ENCODE measurements around the gene SPATA21.
"Not testable (repeated sequence)": the region's sequence is repeated elsewhere in the genome, so short reads cannot be mapped to it uniquely, and the experiment has no call there.

SPATA21 gene, protein sequence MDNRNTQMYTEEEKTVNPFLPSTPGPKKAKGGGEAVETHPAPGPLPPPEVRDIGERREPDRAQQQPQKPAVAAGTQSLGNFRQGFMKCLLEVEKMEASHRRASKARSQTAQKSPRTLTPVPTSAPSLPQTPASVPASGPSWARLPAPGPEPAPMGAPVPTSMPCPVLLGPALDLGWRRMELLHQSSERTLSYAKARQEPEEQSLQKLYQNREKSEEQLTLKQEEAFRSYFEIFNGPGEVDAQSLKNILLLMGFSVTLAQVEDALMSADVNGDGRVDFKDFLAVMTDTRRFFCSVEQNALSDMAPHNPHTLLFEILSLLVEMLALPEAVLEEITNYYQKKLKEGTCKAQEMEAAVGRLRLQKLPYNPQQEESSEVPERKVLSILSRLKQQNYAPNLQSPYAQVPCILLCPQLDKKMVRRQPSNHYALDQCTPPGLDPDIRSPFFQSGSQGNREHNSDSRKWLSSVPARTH

GRCh38 chr1:16436946-16437474 lies at the start of gene SPATA21:
TSS of gene SPATA21 (minus strand) at chr1:16437424. CDS start at chr1:16431371, 6,053 bp downstream.
- DNase-seq (ENCODE audit: low spot score in 2 of 2), result no peak
- no peak for ATAC-seq (replicated peaks; ENCODE audit: extremely low read depth, poor library complexity, severe bottlenecking)
- Mint-ChIP-seq H3K9me3 (no peaks in the 10 kb centered on the region), H3K27me3 (no peaks in the 10 kb centered on the region), H3K27ac (ENCODE audit: low read depth) (no peak within 1 kb of the TSS), H3K36me3 (ENCODE audit: insufficient read depth) (peaks cover 10% of the 10 kb centered on the region), H3K4me3 (no peak within 1 kb of the TSS), H3K4me1 (peaks cover 18% of the 10 kb centered on the region)

DNA sequence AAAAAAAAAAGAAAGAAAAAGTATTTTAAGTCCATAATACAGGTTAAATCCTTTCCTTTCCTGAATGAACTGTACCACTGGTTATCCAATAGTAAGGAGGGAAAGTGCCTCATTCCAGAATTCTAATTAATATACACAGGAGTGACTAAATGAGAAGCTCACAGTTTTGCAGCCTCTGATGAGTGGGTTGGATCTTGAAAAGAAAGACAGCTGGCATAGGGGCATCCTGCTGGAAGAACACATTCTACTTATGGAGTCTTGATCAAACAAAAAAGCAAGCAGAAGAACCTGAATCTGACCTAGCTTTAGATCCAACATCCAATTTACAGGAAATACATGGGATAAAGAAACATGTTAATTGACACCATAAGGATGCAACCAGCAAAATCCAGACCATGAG lies 49.8 kb upstream of the SPATA21 start:
- H3K4me3 Mint-ChIP-seq; H3K9me3 Mint-ChIP-seq; DNase-seq (ENCODE audit: low spot score in 2 of 2); H3K27me3 Mint-ChIP-seq; H3K27ac Mint-ChIP-seq (ENCODE audit: low read depth); H3K4me1 Mint-ChIP-seq; ATAC-seq (replicated peaks; ENCODE audit: extremely low read depth, poor library complexity, severe bottlenecking): not testable (repeated sequence)
- peaks cover 17% of the 10 kb centered on the region for H3K36me3 Mint-ChIP-seq (ENCODE audit: insufficient read depth)

DNA sequence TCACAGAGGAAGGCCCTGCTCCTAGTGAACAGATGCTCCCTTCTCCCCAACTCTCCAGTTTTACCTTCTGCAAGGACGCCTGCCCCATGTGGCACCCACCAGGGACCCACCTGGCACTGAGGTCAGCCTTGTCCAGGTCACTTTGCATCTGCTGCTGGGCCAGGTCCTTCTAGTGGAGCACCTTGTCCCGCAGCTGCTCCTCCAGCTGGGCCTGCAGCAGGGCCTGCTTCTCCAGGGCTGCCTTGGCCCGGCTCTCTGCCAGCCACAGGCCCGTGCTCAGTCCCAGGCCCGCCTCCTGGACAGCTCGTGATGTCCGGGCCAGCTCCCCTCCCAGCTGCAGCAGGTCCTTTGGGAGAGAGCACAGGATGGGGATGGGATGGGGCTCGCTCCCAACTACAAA lies 49.1 kb upstream of the SPATA21 start:
- H3K4me1 Mint-ChIP-seq; H3K27me3 Mint-ChIP-seq; ATAC-seq (replicated peaks; ENCODE audit: extremely low read depth, poor library complexity, severe bottlenecking); H3K27ac Mint-ChIP-seq (ENCODE audit: low read depth); H3K4me3 Mint-ChIP-seq; DNase-seq (ENCODE audit: low spot score in 2 of 2); H3K9me3 Mint-ChIP-seq: not testable (repeated sequence)
- H3K36me3 Mint-ChIP-seq (ENCODE audit: insufficient read depth), result peaks cover 21% of the 10 kb centered on the region

GRCh38 chr1:16484931-16485330 lies 47.7 kb upstream of the SPATA21 start:
- no peaks in the 10 kb centered on the region for H3K4me1 Mint-ChIP-seq
- H3K4me3 Mint-ChIP-seq, result no peak overlapping the region
- no peak for DNase-seq (ENCODE audit: low spot score in 2 of 2)
- H3K9me3 Mint-ChIP-seq, result no peaks in the 10 kb centered on the region
- H3K27me3 Mint-ChIP-seq, result no peaks in the 10 kb centered on the region
- peak overlapping the region; percentile 82 for H3K27ac Mint-ChIP-seq (ENCODE audit: low read depth)
- peaks cover 29% of the 10 kb centered on the region for H3K36me3 Mint-ChIP-seq (ENCODE audit: insufficient read depth)
- no peak for ATAC-seq (replicated peaks; ENCODE audit: extremely low read depth, poor library complexity, severe bottlenecking)

GRCh38 chr1:16484501-16484835 lies 47.2 kb upstream of the SPATA21 start:
- no peaks in the 10 kb centered on the region for H3K4me1 Mint-ChIP-seq
- H3K27ac Mint-ChIP-seq (ENCODE audit: low read depth), result peak overlapping the region; percentile 82
- H3K4me3 Mint-ChIP-seq, result no peak overlapping the region
- peaks cover 31% of the 10 kb centered on the region for H3K36me3 Mint-ChIP-seq (ENCODE audit: insufficient read depth)
- DNase-seq (ENCODE audit: low spot score in 2 of 2), result no peak
- no peak for ATAC-seq (replicated peaks; ENCODE audit: extremely low read depth, poor library complexity, severe bottlenecking)
- H3K27me3 Mint-ChIP-seq, result no peaks in the 10 kb centered on the region
- no peaks in the 10 kb centered on the region for H3K9me3 Mint-ChIP-seq

DNA sequence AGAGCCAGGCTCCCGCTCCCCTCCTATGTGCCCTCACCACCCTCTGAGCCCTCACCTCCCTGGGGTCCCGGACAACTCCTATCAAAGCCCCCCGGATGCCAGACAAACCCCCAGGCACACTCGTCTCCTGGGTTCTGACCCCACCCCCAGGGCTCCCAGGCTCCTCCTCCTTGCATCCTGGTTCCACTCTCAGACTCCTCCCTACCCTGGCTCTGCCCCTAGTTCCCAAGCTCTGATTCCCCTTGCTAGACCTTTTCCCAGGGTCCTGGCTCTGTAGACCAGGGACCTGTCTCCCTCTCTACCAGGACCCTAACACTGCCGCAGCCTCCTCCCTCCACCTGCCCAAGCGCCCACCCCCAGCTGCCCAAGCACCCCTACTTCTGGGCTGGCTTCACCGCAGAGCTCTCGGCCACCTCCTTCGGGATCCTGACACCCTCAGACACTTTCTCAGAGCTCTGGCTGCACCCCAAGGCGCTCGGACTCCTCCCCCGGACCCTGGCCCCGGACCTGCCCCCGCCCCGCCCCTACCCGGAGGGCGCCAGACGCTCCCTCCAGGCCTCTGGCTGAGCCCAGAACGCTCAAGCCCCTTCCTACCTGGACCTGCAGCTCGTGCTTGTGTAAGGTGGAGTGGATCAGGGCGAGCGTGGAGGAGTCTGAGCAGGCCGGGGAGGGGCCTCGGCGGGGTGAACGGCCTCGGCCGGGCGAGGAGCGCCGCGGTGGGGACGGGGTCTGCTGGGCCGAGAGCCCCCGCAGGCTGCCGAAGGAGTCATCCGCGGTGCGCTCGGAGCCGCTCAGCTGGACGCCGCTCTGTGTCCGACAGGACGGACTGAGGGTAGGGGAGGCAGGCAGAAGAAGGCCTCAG lies 46.6 kb upstream of the SPATA21 start:
- H3K27me3 Mint-ChIP-seq; H3K27ac Mint-ChIP-seq (ENCODE audit: low read depth); H3K9me3 Mint-ChIP-seq; H3K4me1 Mint-ChIP-seq; H3K4me3 Mint-ChIP-seq; DNase-seq (ENCODE audit: low spot score in 2 of 2); ATAC-seq (replicated peaks; ENCODE audit: extremely low read depth, poor library complexity, severe bottlenecking): not testable (repeated sequence)
- peaks cover 33% of the 10 kb centered on the region for H3K36me3 Mint-ChIP-seq (ENCODE audit: insufficient read depth)

- not testable (repeated sequence) for DNase-seq (ENCODE audit: low spot score in 2 of 2); H3K27me3 Mint-ChIP-seq; H3K4me3 Mint-ChIP-seq; H3K4me1 Mint-ChIP-seq; ATAC-seq (replicated peaks; ENCODE audit: extremely low read depth, poor library complexity, severe bottlenecking); H3K9me3 Mint-ChIP-seq; H3K27ac Mint-ChIP-seq (ENCODE audit: low read depth)
- peaks cover 36% of the 10 kb centered on the region for H3K36me3 Mint-ChIP-seq (ENCODE audit: insufficient read depth)
These were observed 45.9 kb upstream of the SPATA21 start for GRCh38 chr1:16483146-16483545.

DNA sequence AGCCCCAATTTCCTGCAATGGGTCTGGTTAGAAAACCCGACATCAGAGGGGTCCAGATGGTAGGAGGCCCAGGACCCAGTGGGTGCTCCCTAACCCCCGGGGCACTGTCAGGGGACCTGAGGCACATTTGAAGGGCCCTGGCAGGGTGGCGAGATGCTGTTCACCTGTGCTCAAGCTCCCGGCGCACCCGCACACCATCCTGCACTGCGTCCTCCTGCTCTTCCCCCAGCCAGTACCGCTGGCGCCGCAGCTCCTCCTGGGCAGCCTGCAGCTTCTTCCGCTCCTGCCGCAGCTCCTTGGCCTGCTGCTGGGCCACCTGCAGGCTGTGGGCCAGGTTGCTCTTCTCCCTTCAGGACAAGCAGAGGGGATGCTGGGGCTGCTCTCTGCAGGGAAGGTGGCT lies 40.9 kb upstream of the SPATA21 start:
- Mint-ChIP-seq H3K9me3 (no peaks in the 10 kb centered on the region), H3K4me1 (peaks cover 6% of the 10 kb centered on the region), H3K4me3 (no peak overlapping the region), H3K27ac (ENCODE audit: low read depth) (no peak overlapping the region), H3K36me3 (ENCODE audit: insufficient read depth) (peaks cover 32% of the 10 kb centered on the region), H3K27me3 (no peaks in the 10 kb centered on the region)
- DNase-seq (ENCODE audit: low spot score in 2 of 2), result no peak
- no peak for ATAC-seq (replicated peaks; ENCODE audit: extremely low read depth, poor library complexity, severe bottlenecking)

DNA sequence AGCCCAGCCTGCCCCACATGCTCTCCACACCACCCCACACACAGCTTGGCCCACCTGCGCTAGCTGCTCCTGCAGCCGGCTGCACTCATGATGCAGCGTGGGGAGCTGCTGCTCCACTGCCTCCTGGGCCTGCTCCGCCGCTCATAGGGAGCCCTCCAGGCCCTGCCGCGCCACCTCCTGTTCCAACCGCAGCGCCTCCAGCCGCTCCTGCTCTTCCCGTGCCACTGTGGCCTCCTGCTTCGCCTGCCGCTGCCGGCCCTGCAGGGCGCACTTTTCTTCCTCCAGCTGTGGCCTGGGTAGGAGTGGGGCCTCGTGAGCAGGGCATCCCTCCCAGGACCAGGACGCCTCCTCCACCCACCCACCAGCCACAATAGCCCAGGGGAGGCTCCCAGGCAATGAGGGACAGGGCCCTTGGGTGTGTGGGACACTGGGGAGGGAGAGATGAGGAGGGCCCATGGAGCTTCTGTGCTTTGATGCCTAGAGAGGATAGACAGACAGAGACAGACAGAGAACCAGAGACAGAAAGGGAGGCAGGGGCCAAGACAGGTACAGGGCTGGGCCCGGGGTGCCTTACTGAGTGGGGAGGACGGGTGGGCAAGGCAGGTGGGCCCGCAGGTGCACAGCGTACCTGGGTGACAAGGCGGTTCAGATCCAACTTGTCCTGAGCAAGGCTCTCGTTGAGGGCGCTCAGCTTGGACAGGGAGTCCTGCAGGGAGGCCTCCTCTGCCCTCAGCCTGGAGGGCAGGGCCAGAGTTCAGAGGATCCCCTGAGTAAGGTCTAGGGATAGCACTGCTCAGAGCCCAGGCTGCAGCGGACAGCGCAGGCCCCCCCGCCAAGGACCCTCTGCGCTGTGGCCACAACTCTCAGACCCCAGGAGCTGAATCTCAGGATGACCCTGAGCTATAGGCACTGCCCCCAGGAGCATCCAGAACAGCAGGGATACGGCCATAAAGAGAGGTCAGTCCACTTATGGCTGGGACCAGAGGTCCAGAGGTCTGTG lies 38.8 kb upstream of the SPATA21 start:
- not testable (repeated sequence) for DNase-seq (ENCODE audit: low spot score in 2 of 2); H3K4me1 Mint-ChIP-seq; H3K4me3 Mint-ChIP-seq; ATAC-seq (replicated peaks; ENCODE audit: extremely low read depth, poor library complexity, severe bottlenecking); H3K27me3 Mint-ChIP-seq; H3K27ac Mint-ChIP-seq (ENCODE audit: low read depth); H3K9me3 Mint-ChIP-seq
- peaks cover 20% of the 10 kb centered on the region for H3K36me3 Mint-ChIP-seq (ENCODE audit: insufficient read depth)

- not testable (repeated sequence) for ATAC-seq (replicated peaks; ENCODE audit: extremely low read depth, poor library complexity, severe bottlenecking); H3K4me1 Mint-ChIP-seq; H3K27ac Mint-ChIP-seq (ENCODE audit: low read depth)
These were observed 37.7 kb upstream of the SPATA21 start for GRCh38 chr1:16474891-16475290.

DNA sequence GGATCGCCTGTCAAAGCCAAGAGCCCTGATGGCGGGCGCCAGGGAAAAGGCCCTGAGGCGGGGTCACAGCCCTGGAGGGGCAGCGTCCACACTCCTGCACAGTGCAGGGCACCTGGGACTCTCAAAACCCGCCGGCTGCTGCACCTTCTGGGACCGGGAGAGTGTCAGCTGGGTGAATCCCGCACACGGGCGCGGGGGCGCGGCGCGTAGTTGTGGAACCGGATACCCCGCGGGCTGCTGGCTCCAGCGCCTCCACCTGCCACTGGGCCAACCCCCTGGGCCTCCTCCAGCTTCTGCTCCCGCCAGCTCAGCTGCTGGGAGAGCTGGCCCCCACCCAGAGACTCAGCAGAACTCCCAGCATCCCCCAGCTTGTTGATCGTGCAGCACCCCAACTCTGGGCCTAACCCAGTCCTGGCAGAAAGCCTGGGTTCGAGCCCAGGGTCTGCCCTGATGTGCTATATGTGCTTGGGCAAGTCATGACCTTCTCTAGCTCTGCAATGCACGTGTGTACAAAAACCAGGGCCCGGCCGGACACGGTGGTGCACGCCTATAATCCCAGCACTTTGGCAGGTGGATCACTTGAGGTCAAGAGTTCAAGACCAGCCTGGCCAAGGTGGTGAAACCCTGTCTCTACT lies 37.1 kb upstream of the SPATA21 start:
- Mint-ChIP-seq H3K36me3 (ENCODE audit: insufficient read depth) (peaks cover 12% of the 10 kb centered on the region), H3K4me3 (no peak overlapping the region), H3K4me1 (peaks cover 10% of the 10 kb centered on the region), H3K9me3 (no peaks in the 10 kb centered on the region), H3K27me3 (no peaks in the 10 kb centered on the region), H3K27ac (ENCODE audit: low read depth) (no peak overlapping the region)
- no peak for DNase-seq (ENCODE audit: low spot score in 2 of 2)
- no peak for ATAC-seq (replicated peaks; ENCODE audit: extremely low read depth, poor library complexity, severe bottlenecking)

More at GRCh38 chr1:16474891-16475290, 37.7 kb upstream of the SPATA21 start:
- not testable (repeated sequence) for H3K9me3 Mint-ChIP-seq; H3K27me3 Mint-ChIP-seq; DNase-seq (ENCODE audit: low spot score in 2 of 2); H3K4me3 Mint-ChIP-seq
- peaks cover 14% of the 10 kb centered on the region for H3K36me3 Mint-ChIP-seq (ENCODE audit: insufficient read depth)

All from central memory CD8-positive, alpha-beta T cell (primary cell).